IMR-90 (cell line): ENCODE measurements around the gene C16orf86. TPM values are rescaled to one million over a fixed set of nuclear protein-coding genes. Genes with fewer than 3 reads are reported as not detected.

ENCODE experiments used
- ATAC-seq: fragments of 200-7000 bp; cut with Tn5 transposase; 2 replicates; pipeline ENCODE4 v1.9.1; 2020; ENCODE audit warnings: low read depth, mild to moderate bottlenecking, moderate library complexity
- BruUV-seq: library from RNA; stranded (reverse); fragments of 400-500 nt; replicated peaks from 2 replicates; lab custom pipeline; 2021; lab: Mats Ljungman, UMichigan
- CTCF ChIA-PET: fragments of 300-600 bp; formaldehyde crosslinking; extraction: SDS; loops from one replicate; lab custom pipeline; 2021; ENCODE audit warnings: antibody characterized with exemption; lab: Yijun Ruan, JAX
- POLR2A ChIA-PET: fragments of 300-600 bp; sonication (Branson Sonifier 250); formaldehyde crosslinking; loops from one replicate; lab custom pipeline; 2022; ENCODE audit warnings: antibody characterized with exemption; ENCODE audit not compliant: unreplicated experiment; lab: Charles Lee
- DNase-seq: peaks from one replicate; pipeline ENCODE4 v3.0.0; 2013
- H2AFZ ChIP-seq: replicated peaks from 2 replicates; pipeline ENCODE3; 2013; ENCODE audit warnings: low read length, mild to moderate bottlenecking; ENCODE audit not compliant: poor library complexity
- H2AK5ac ChIP-seq: 2 replicates; pipeline ENCODE4 v1.6.1; 2013; ENCODE audit warnings: low read depth, low read length, inconsistent platforms
- H2AK9ac ChIP-seq: replicated peaks from 2 replicates; pipeline ENCODE3; 2013; ENCODE audit warnings: mild to moderate bottlenecking, low read depth, low read length, moderate library complexity; ENCODE audit not compliant: poor library complexity
- H2BK120ac ChIP-seq: 2 replicates; pipeline ENCODE4 v1.6.1; 2013; ENCODE audit warnings: low read depth, low read length, inconsistent platforms
- H2BK15ac ChIP-seq: 3 replicates; pipeline ENCODE4 v1.6.1; 2013; ENCODE audit warnings: low read depth, low read length, inconsistent platforms
- H2BK20ac ChIP-seq: 2 replicates; pipeline ENCODE4 v1.6.1; 2013; ENCODE audit warnings: low read depth, mild to moderate bottlenecking, inconsistent platforms, low read length, moderate library complexity
- H2BK5ac ChIP-seq: 2 replicates; pipeline ENCODE4 v1.6.1; 2013; ENCODE audit warnings: mild to moderate bottlenecking, low read depth, low read length, inconsistent platforms; ENCODE audit not compliant: poor library complexity, severe bottlenecking
- H3K14ac ChIP-seq: replicated peaks from 2 replicates; pipeline ENCODE4 v1.6.1; 2013; ENCODE audit warnings: low read depth, low read length, inconsistent platforms
- H3K18ac ChIP-seq: 2 replicates; pipeline ENCODE4 v1.6.1; 2013; ENCODE audit warnings: low read depth, low read length, control low read depth
- H3K23ac ChIP-seq: 2 replicates; pipeline ENCODE4 v1.6.1; 2013; ENCODE audit warnings: low read depth, low read length, inconsistent platforms
- H3K27ac ChIP-seq: 2 replicates; pipeline ENCODE4 v1.5.1; 2013; ENCODE audit warnings: mild to moderate bottlenecking, control low read depth, low read length; ENCODE audit not compliant: insufficient read depth
- H3K27me3 ChIP-seq: 2 replicates; pipeline ENCODE4 v1.6.1; 2013; ENCODE audit warnings: low read length; ENCODE audit not compliant: control insufficient read depth, insufficient read depth
- H3K36me3 ChIP-seq: 2 replicates; pipeline ENCODE4 v1.6.1; 2013; ENCODE audit warnings: low read length, mixed read lengths; ENCODE audit not compliant: control insufficient read depth, insufficient read depth
- H3K4ac ChIP-seq: 2 replicates; pipeline ENCODE4 v1.6.1; 2013; ENCODE audit warnings: low read depth, low read length, inconsistent platforms
- H3K4me1 ChIP-seq: 2 replicates; pipeline ENCODE4 v1.6.1; 2013; ENCODE audit warnings: low read length, mixed read lengths; ENCODE audit not compliant: control insufficient read depth, insufficient read depth
- H3K4me2 ChIP-seq: 2 replicates; pipeline ENCODE4 v1.6.1; 2013; ENCODE audit warnings: low read depth, mild to moderate bottlenecking, control low read depth, low read length, moderate library complexity
- H3K4me3 ChIP-seq: 2 replicates; pipeline ENCODE4 v1.5.1; 2013; ENCODE audit warnings: low read depth, mild to moderate bottlenecking, control low read depth, low read length, moderate library complexity; ENCODE audit not compliant: insufficient read depth
- H3K56ac ChIP-seq: 2 replicates; pipeline ENCODE4 v1.6.1; 2013; ENCODE audit warnings: low read length, inconsistent platforms; ENCODE audit not compliant: insufficient read depth; ENCODE audit errors: extremely low read depth
- H3K79me1 ChIP-seq, 2 experiments: 2 replicates each; pipeline ENCODE4 v1.6.1; 2013; ENCODE audit warnings: low read length in 2 of 2, inconsistent platforms in 1 of 2, low read depth in 1 of 2
- H3K9ac ChIP-seq: 2 replicates; pipeline ENCODE4 v1.6.1; 2013; ENCODE audit warnings: low read depth, low read length, control low read depth
- H3K9me1 ChIP-seq: 2 replicates; pipeline ENCODE4 v1.6.1; 2013; ENCODE audit warnings: low read length, inconsistent platforms; ENCODE audit not compliant: insufficient read depth
- H3K9me3 ChIP-seq: 2 replicates; pipeline ENCODE4 v1.6.1; 2013; ENCODE audit warnings: low read length; ENCODE audit not compliant: control insufficient read depth, insufficient read depth
- H4K20me1 ChIP-seq: 2 replicates; pipeline ENCODE4 v1.6.1; 2013; ENCODE audit warnings: low read length, inconsistent platforms; ENCODE audit not compliant: insufficient read depth
- H4K5ac ChIP-seq: 2 replicates; pipeline ENCODE4 v1.6.1; 2013; ENCODE audit warnings: mild to moderate bottlenecking, low read depth, low read length, control low read depth
- H4K8ac ChIP-seq, 2 experiments: 2 replicates each; pipeline ENCODE4 v1.6.1; 2013; ENCODE audit warnings: low read depth in 2 of 2, low read length in 2 of 2, control low read depth in 1 of 2, inconsistent platforms in 1 of 2
- H4K91ac ChIP-seq: 2 replicates; pipeline ENCODE4 v1.6.1; 2013; ENCODE audit warnings: low read depth, low read length, inconsistent platforms; ENCODE audit not compliant: insufficient read depth
- BHLHE40 ChIP-seq: fragments of 150-350 bp; IDR thresholded peaks from 2 replicates; pipeline ENCODE4 v1.6.1; 2016; ENCODE audit warnings: mild to moderate bottlenecking, low read depth, low read length
- CEBPB ChIP-seq: IDR thresholded peaks from 2 replicates; pipeline ENCODE4 v1.6.1; 2012; ENCODE audit warnings: low read depth, low read length, improper control_type of control experiment
- CHD1 ChIP-seq: IDR thresholded peaks from 2 replicates; pipeline ENCODE4 v1.6.1; 2012; ENCODE audit warnings: low read depth, low read length, improper control_type of control experiment
- FOS ChIP-seq: fragments of 150-350 bp; IDR thresholded peaks from 2 replicates; pipeline ENCODE4 v1.6.1; 2016; ENCODE audit warnings: low read depth, low read length
- MAFK ChIP-seq: IDR thresholded peaks from 2 replicates; pipeline ENCODE4 v1.6.1; 2012; ENCODE audit warnings: low read depth, low read length, improper control_type of control experiment
- MAZ ChIP-seq: IDR thresholded peaks from 2 replicates; pipeline ENCODE4 v1.6.1; 2012; ENCODE audit warnings: low read depth, mild to moderate bottlenecking, low read length, improper control_type of control experiment, moderate library complexity, borderline replicate concordance
- MXI1 ChIP-seq: IDR thresholded peaks from 2 replicates; pipeline ENCODE4 v1.6.1; 2012; ENCODE audit warnings: low read depth, mild to moderate bottlenecking, low read length, moderate library complexity, borderline replicate concordance
- NFE2L2 ChIP-seq: fragments of 150-350 bp; IDR thresholded peaks from 2 replicates; pipeline ENCODE4 v1.6.1; 2016; ENCODE audit warnings: low read depth, mild to moderate bottlenecking, low read length
- POLR2A ChIP-seq: IDR thresholded peaks from 2 replicates; pipeline ENCODE4 v1.6.1; 2012; ENCODE audit warnings: mild to moderate bottlenecking, low read depth, low read length
- RAD21 ChIP-seq: IDR thresholded peaks from 2 replicates; pipeline ENCODE4 v1.6.1; 2012; ENCODE audit warnings: low read length, improper control_type of control experiment
- RCOR1 ChIP-seq: IDR thresholded peaks from 2 replicates; pipeline ENCODE4 v1.6.1; 2012; ENCODE audit warnings: mild to moderate bottlenecking, low read length, improper control_type of control experiment; ENCODE audit not compliant: insufficient replicate concordance
- RFX5 ChIP-seq: IDR thresholded peaks from 2 replicates; pipeline ENCODE4 v1.8.0; 2012; ENCODE audit warnings: low read depth, mild to moderate bottlenecking, low read length, moderate library complexity
- SMC3 ChIP-seq: fragments of 150-350 bp; IDR thresholded peaks from 2 replicates; pipeline ENCODE4 v1.6.1; 2016; ENCODE audit warnings: low read depth, mild to moderate bottlenecking, antibody characterized with exemption, low read length, moderate library complexity
- WGBS, 2 experiments: methylation state at CpG; one replicate each; pipeline versions ENCODE4 v1.1.5 to v1.1.7; 2013; ENCODE audit warnings: missing lambda C conversion rate in 2 of 2; ENCODE audit not compliant: insufficient read length in 1 of 2; ENCODE audit errors: extremely low coverage in 2 of 2; 5-methylcytosine and 5-hydroxymethylcytosine counted together
- dilution Hi-C: fragments of 300-500 bp; cut with HindIII; formaldehyde crosslinking; loops from one replicate; pipeline ENCODE4 v1.14.3; 2018; ENCODE audit warnings: low sequenced_read_pairs; ENCODE audit not compliant: unreplicated experiment
- in situ Hi-C: fragments of 300-500 bp; cut with MboI; formaldehyde crosslinking; loops from 3 replicates; pipeline ENCODE4 v1.14.3; 2019; ENCODE audit warnings: low sequenced_read_pairs, inconsistent platforms, mixed read lengths
- intact Hi-C: fragments of 100-400 bp; cut with micrococcal nuclease; formaldehyde crosslinking; loops from 2 replicates; pipeline ENCODE4 v1.10.0; 2022
- polyA plus RNA-seq, 3 experiments: library from polyadenylated mRNA; depleted of rRNA; stranded (reverse); fragments of >200 nt; gene quantifications; 2 replicates each; pipeline ENCODE4 v1.2.3, GENCODE V29; 2012; ENCODE audit warnings: low replicate concordance in 1 of 3
- total RNA-seq: library from RNA; depleted of rRNA; stranded (reverse); fragments of >200 nt; gene quantifications from 2 replicates; pipeline ENCODE4 v1.2.3, GENCODE V29; 2012
- TF ChIP-seq, protein P1 (sequence below): fragments of 150-350 bp; IDR thresholded peaks from 2 replicates; pipeline ENCODE4 v1.6.1; 2016; ENCODE audit warnings: low read depth, mild to moderate bottlenecking, low read length, moderate library complexity, borderline replicate concordance
- TF ChIP-seq, protein P2 (sequence below): fragments of 150-350 bp; IDR thresholded peaks from 2 replicates; pipeline ENCODE4 v1.6.1; 2017; ENCODE audit warnings: mild to moderate bottlenecking, antibody characterized with exemption, low read length, low read depth
- TF ChIP-seq, protein P3 (sequence below): conservative IDR thresholded peaks from 2 replicates; pipeline ENCODE4 v1.5.1; 2012; ENCODE audit warnings: mild to moderate bottlenecking, low read depth, low read length, improper control_type of control experiment

The C16orf86 gene
- total and polyA plus RNA-seq, 2 of the 4 experiments (the other 2 are of a cell fraction) = 0.54 to 0.70 TPM

GRCh38 chr16:67647681-67648080 is 18.9 kb upstream of the C16orf86 start:
- DNase-seq (no peak), ATAC-seq (no peak)
- no peaks in the 10 kb centered on the region for H3K36me3 ChIP-seq
- no peaks in the 10 kb centered on the region for H3K9me3 ChIP-seq
- in situ Hi-C loops = no loop called here
- H3K9ac ChIP-seq = no peak overlapping the region
- no peaks in the 10 kb centered on the region; the same call in 1 of the 2 replicates for H3K4me1 ChIP-seq
- H2AFZ ChIP-seq = no peak overlapping the region
- H4K8ac ChIP-seq = no peak overlapping the region
- H3K27ac ChIP-seq = no peak overlapping the region
- H4K91ac ChIP-seq = no peak overlapping the region
- intact Hi-C loops = no loop called here
- no peak overlapping the region for H4K5ac ChIP-seq
- no peaks in the 10 kb centered on the region for H3K9me1 ChIP-seq
- dilution Hi-C loops = no loop called here
- POLR2A ChIA-PET = no interaction called here
- no peak overlapping the region for H2AK9ac ChIP-seq
- no peak overlapping the region for H3K14ac ChIP-seq
- BruUV-seq = no TSS peak
- peaks cover 79% of the 10 kb centered on the region for H3K27me3 ChIP-seq
- H2BK20ac ChIP-seq = no peak overlapping the region
- no peak overlapping the region for H3K4ac ChIP-seq
- H3K4me2 ChIP-seq = no peak overlapping the region
- no peak overlapping the region for H3K56ac ChIP-seq
- peaks cover 9% of the 10 kb centered on the region for H4K20me1 ChIP-seq
- H3K18ac ChIP-seq = no peak overlapping the region
- WGBS, 2 experiments = no CpG with 5 or more reads among the region's 13 CpGs
- no peaks in the 10 kb centered on the region for H3K79me1 ChIP-seq
- H3K4me3 ChIP-seq = no peak overlapping the region
- H2BK5ac ChIP-seq = no peak overlapping the region
- H2BK15ac ChIP-seq = no peak overlapping the region
- no peak overlapping the region for H3K23ac ChIP-seq
- H2BK120ac ChIP-seq = no peak overlapping the region
- CTCF ChIA-PET = interaction anchor here (0.6 kb wide), 1 partner anchor 101 kb away, joined by 3 read pairs; no protein-coding TSS in a partner anchor
- H2AK5ac ChIP-seq = no peak overlapping the region
- TF ChIP-seq, protein P1, sequence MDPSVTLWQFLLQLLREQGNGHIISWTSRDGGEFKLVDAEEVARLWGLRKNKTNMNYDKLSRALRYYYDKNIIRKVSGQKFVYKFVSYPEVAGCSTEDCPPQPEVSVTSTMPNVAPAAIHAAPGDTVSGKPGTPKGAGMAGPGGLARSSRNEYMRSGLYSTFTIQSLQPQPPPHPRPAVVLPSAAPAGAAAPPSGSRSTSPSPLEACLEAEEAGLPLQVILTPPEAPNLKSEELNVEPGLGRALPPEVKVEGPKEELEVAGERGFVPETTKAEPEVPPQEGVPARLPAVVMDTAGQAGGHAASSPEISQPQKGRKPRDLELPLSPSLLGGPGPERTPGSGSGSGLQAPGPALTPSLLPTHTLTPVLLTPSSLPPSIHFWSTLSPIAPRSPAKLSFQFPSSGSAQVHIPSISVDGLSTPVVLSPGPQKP = no peak
- TF ChIP-seq CHD1 (no peak), RFX5 (no peak), CEBPB (no peak), RCOR1 (no peak), MXI1 (no peak), FOS (no peak), MAFK (no peak), NFE2L2 (no peak), MAZ (no peak), BHLHE40 (no peak), POLR2A (no peak), RAD21 (no peak), SMC3 (no peak)
- TF ChIP-seq, protein P2, sequence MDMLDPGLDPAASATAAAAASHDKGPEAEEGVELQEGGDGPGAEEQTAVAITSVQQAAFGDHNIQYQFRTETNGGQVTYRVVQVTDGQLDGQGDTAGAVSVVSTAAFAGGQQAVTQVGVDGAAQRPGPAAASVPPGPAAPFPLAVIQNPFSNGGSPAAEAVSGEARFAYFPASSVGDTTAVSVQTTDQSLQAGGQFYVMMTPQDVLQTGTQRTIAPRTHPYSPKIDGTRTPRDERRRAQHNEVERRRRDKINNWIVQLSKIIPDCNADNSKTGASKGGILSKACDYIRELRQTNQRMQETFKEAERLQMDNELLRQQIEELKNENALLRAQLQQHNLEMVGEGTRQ = no peak
- TF ChIP-seq, protein P3, sequence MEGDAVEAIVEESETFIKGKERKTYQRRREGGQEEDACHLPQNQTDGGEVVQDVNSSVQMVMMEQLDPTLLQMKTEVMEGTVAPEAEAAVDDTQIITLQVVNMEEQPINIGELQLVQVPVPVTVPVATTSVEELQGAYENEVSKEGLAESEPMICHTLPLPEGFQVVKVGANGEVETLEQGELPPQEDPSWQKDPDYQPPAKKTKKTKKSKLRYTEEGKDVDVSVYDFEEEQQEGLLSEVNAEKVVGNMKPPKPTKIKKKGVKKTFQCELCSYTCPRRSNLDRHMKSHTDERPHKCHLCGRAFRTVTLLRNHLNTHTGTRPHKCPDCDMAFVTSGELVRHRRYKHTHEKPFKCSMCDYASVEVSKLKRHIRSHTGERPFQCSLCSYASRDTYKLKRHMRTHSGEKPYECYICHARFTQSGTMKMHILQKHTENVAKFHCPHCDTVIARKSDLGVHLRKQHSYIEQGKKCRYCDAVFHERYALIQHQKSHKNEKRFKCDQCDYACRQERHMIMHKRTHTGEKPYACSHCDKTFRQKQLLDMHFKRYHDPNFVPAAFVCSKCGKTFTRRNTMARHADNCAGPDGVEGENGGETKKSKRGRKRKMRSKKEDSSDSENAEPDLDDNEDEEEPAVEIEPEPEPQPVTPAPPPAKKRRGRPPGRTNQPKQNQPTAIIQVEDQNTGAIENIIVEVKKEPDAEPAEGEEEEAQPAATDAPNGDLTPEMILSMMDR = no peak
